Mammary epithelial cell (primary cell): ENCODE measurements around the gene SLC16A8.

Source experiments
- EZH2 ChIP-seq: IDR thresholded peaks from 2 replicates; pipeline ENCODE4 v1.6.1; 2012; ENCODE audit warnings: low read length, inconsistent platforms, borderline replicate concordance
- TF ChIP-seq, protein P1 (sequence below), 2 donors: IDR thresholded peaks in 1 of 2; conservative IDR thresholded peaks in 1 of 2; 2 replicates each; pipeline ENCODE4 v1.5.1; 2011 to 2012; ENCODE audit warnings: inconsistent platforms in 2 of 2, low read length in 2 of 2, mild to moderate bottlenecking in 2 of 2, control low read depth in 1 of 2, low read depth in 1 of 2; ENCODE audit not compliant: insufficient read depth in 1 of 2; ENCODE audit errors: extremely low read depth in 1 of 2

DNA sequence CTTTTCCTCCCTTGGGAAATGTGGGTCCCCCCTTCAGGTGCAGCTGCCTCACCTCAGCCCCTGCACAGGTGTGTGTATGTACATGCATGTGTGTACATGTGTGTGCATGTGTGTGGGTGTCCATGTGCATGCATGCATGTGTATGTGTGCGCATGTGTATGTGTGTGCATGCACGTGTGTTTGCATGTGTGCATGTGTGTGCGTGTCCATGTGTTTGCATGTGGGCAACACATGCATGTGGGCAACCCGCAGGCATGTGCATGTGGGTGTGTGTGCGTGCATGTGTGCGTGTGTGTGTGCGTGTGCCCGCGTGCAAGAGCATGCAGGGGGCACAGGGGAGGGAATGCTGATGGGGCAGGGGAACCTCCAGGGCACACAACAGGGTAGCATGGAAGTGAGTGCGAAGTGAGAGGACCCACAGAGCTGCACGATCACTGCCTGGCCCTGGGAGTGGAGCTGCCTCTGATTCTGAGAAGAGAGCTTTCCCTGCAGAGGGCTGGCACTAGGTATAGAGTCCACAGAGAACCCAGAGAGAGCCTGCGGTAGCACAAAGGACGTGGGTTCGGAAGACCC, 41.1 kb upstream of the SLC16A8 start:
- TF ChIP-seq, protein P1, sequence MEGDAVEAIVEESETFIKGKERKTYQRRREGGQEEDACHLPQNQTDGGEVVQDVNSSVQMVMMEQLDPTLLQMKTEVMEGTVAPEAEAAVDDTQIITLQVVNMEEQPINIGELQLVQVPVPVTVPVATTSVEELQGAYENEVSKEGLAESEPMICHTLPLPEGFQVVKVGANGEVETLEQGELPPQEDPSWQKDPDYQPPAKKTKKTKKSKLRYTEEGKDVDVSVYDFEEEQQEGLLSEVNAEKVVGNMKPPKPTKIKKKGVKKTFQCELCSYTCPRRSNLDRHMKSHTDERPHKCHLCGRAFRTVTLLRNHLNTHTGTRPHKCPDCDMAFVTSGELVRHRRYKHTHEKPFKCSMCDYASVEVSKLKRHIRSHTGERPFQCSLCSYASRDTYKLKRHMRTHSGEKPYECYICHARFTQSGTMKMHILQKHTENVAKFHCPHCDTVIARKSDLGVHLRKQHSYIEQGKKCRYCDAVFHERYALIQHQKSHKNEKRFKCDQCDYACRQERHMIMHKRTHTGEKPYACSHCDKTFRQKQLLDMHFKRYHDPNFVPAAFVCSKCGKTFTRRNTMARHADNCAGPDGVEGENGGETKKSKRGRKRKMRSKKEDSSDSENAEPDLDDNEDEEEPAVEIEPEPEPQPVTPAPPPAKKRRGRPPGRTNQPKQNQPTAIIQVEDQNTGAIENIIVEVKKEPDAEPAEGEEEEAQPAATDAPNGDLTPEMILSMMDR (conservative IDR thresholded peaks at IDR 0.05 in 1 of 2, IDR thresholded peaks at IDR 0.05 in 1 of 2; ENCODE audit: extremely low read depth in 1 of 2, insufficient read depth in 1 of 2, low read depth in 1 of 2, low read length in 2 of 2) = no peak
- no peak for TF ChIP-seq EZH2
